ENCODE data around the gene NEXN. TPM values are rescaled to one million over a fixed set of nuclear protein-coding genes. Genes with fewer than 3 reads are reported as not detected.

NEXN gene
- polyA plus RNA-seq, result 10 to 100 TPM in 1 of 4 donors, 1 to 10 TPM in 3; 4.0 to 11.8 (median 6.8) TPM
- long read RNA-seq, donor 1, result 0 reads
- long read RNA-seq, donor 2, result 0 reads
- long read RNA-seq, donor 3, partial matches to known transcripts, result 0 of 2 reads
- long read RNA-seq, donor 3, other reads (novel, unspliced or antisense), result 0 of 2 reads
- long read RNA-seq, donor 4, result 0 reads
- long read RNA-seq, donor 5, result 0 reads
- long read RNA-seq, donor 6, partial matches to known transcripts, result 0 of 1 reads
- long read RNA-seq, donor 6, other reads (novel, unspliced or antisense), result 0 of 1 reads
- long read RNA-seq, donor 7, result 0 reads
- long read RNA-seq, donor 8, partial matches to known transcripts, result 0 of 1 reads
- long read RNA-seq, donor 8, other reads (novel, unspliced or antisense), result 0 of 1 reads
- long read RNA-seq, donor 9, partial matches to known transcripts, result 0 of 1 reads
- long read RNA-seq, donor 9, other reads (novel, unspliced or antisense), result 0 of 1 reads
- long read RNA-seq, donor 10, partial matches to known transcripts, result 0 of 3 reads
- long read RNA-seq, donor 10, other reads (novel, unspliced or antisense), result 0 of 3 reads

DNA sequence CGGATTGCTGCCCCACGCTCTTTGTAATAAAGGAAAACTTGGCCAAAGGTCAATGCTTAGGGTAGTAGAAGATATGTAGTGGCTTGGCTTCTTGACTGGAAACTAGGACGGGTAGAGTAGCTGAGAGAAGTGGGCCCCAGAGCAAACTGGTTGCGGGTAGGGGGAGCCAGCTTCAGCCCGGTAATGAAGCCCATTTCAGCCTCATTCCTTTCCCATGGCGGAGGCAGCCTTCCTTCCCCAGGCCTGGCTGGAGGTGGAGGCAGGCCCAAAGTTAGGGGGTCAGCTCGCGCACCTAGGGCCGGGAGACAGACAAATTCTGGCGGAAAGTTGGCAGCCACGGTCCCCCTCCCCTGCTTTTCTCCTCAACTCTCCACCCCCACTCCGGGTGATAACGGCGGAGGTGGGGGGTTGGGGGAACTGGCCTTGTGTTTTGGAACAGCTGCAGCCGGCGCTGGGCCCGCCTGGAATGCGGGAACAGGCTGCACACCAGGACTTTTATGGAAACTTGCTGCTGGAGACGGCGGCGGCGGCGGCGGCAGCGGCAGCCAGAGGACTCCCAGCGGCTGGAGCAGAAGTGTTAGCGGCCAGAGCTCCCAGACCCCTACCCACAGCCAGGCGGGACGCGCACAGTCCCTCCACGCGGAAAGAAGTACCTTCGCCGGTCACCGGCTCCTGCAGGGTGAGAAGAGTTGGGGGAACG lies at the start of gene NEXN:
TSS of gene NEXN (plus strand) at position 544 of the 700 bp plus-strand sequence. CDS start 27,483 bp downstream, outside the sequence.
- Histone ChIP-seq H3K4me1 (ENCODE audit: control insufficient read depth in 3 of 3, insufficient read depth in 2 of 3, low read depth in 1 of 3, low read length in 2 of 3) (peaks cover 0 to 5% (median 2%) of the 10 kb centered on the region in 3 donors), H3K36me3 (ENCODE audit: control insufficient read depth in 3 of 3, insufficient read depth in 2 of 3, low read depth in 1 of 3, low read length in 3 of 3) (no peaks in the 10 kb centered on the region), H3K27ac (ENCODE audit: low read depth in 1 of 3, low read length in 2 of 3) (peak within 1 kb of the TSS in 2 of 3 donors; percentile 61 to 90), H3K9me3 (ENCODE audit: control insufficient read depth in 2 of 2, insufficient read depth in 1 of 2, low read depth in 1 of 2, low read length in 1 of 2) (peaks cover 0 to 2% of the 10 kb centered on the region in 2 donors), H3K27me3 (ENCODE audit: control insufficient read depth in 3 of 3, insufficient read depth in 3 of 3, low read length in 3 of 3) (no peaks in the 10 kb centered on the region), H3K4me3 (ENCODE audit: low read depth in 1 of 3, low read length in 3 of 3) (peak within 1 kb of the TSS; percentile 52 to 65 (median 62))
- FAIRE-seq, result no peak
- 6 to 19% (median 8%) methylated on average over 28 to 36 of the region's 36 CpGs for WGBS, 3 donors
- peak; percentile 72 to 80 for DNase-seq

DNA sequence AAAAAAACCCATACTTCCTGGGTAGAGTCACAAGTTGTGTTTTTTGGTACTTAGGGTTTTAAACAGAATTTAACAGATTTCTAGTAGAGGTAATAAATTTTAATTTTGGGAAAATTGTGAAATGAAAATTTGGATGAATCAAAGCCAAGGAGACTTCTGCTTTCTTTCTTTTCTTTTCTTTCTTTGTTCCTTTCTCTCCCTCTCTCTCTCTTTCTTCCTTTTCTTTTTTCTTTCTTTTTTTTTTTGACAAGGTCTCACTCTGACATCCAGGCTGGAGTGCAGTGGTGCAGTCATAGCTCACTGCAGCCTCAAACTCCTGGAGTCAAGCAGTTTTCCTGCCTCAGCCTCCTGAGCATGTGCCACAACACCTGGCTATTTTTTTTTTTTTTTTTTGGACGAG lies 46.9 kb upstream of the NEXN start:
- Histone ChIP-seq H3K36me3 (ENCODE audit: control insufficient read depth in 3 of 3, insufficient read depth in 2 of 3, low read depth in 1 of 3, low read length in 3 of 3) (peaks cover 0 to 21% (median 5%) of the 10 kb centered on the region in 3 donors), H3K9me3 (ENCODE audit: control insufficient read depth in 2 of 2, insufficient read depth in 1 of 2, low read depth in 1 of 2, low read length in 1 of 2) (no peaks in the 10 kb centered on the region), H3K4me1 (ENCODE audit: control insufficient read depth in 3 of 3, insufficient read depth in 2 of 3, low read depth in 1 of 3, low read length in 2 of 3) (no peaks in the 10 kb centered on the region), H3K4me3 (ENCODE audit: low read depth in 1 of 3, low read length in 3 of 3) (no peak overlapping the region), H3K27me3 (ENCODE audit: control insufficient read depth in 3 of 3, insufficient read depth in 3 of 3, low read length in 3 of 3) (no peaks in the 10 kb centered on the region), H3K27ac (ENCODE audit: low read depth in 1 of 3, low read length in 2 of 3) (no peak overlapping the region)
- WGBS, 3 donors, result 35 to 75% (median 44%) methylated on average over 1 of the region's 1 CpG
- DNase-seq (no peak), FAIRE-seq (peak; percentile 53)

DNA sequence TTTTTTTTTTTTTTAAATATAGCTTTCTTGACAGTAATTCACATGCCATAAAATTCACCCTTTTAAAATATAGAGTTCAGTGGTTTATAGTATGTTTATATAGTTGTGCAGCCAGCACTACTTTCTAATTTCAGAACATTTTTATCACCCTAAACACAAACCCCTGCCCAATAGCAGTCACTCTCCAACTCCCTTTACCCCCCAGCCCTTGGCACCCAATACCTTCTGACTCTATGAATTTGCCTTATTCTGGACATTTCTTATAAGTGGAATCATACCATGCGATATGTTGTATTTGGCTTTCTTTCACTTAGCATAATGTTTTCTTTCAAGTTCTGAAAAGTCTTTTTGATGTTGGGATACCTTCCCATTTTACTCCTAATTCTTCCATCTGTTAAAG lies 42.5 kb upstream of the NEXN start:
- H3K4me3 ChIP-seq (ENCODE audit: low read depth in 1 of 3, low read length in 3 of 3), result no peak overlapping the region
- WGBS, 3 donors, result 93 to 100% (median 100%) methylated on average over 1 of the region's 1 CpG
- FAIRE-seq (no peak), DNase-seq (no peak)
- H3K27me3 ChIP-seq (ENCODE audit: control insufficient read depth in 3 of 3, insufficient read depth in 3 of 3, low read length in 3 of 3), result no peaks in the 10 kb centered on the region
- no peaks in the 10 kb centered on the region for H3K4me1 ChIP-seq (ENCODE audit: control insufficient read depth in 3 of 3, insufficient read depth in 2 of 3, low read depth in 1 of 3, low read length in 2 of 3)
- H3K36me3 ChIP-seq (ENCODE audit: control insufficient read depth in 3 of 3, insufficient read depth in 2 of 3, low read depth in 1 of 3, low read length in 3 of 3), result peaks cover 0 to 11% (median 4%) of the 10 kb centered on the region in 3 donors
- no peaks in the 10 kb centered on the region for H3K9me3 ChIP-seq (ENCODE audit: control insufficient read depth in 2 of 2, insufficient read depth in 1 of 2, low read depth in 1 of 2, low read length in 1 of 2)
- no peak overlapping the region for H3K27ac ChIP-seq (ENCODE audit: low read depth in 1 of 3, low read length in 2 of 3)

DNA sequence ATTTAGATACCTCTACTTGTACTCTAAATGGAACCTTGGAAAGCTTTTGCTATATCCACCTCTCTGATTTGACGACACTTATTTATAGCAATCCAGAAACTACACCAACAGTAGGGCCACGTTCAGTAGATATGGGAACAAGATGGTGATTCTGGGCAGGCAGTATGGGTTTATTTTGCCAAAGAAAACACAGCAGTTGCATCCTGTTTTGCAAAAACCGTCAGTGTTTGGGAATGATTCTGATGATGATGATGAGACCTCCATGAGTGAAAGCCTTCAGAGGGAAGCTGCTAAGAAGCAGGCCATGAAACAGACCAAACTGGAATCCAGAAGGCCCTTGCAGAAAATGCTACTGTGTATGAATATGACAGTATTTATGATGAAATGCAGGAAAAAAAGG lies 41.5 kb upstream of the NEXN start:
- Histone ChIP-seq H3K4me3 (ENCODE audit: low read depth in 1 of 3, low read length in 3 of 3) (no peak overlapping the region), H3K4me1 (ENCODE audit: control insufficient read depth in 3 of 3, insufficient read depth in 2 of 3, low read depth in 1 of 3, low read length in 2 of 3) (no peaks in the 10 kb centered on the region), H3K27ac (ENCODE audit: low read depth in 1 of 3, low read length in 2 of 3) (no peak overlapping the region), H3K27me3 (ENCODE audit: control insufficient read depth in 3 of 3, insufficient read depth in 3 of 3, low read length in 3 of 3) (no peaks in the 10 kb centered on the region), H3K9me3 (ENCODE audit: control insufficient read depth in 2 of 2, insufficient read depth in 1 of 2, low read depth in 1 of 2, low read length in 1 of 2) (no peaks in the 10 kb centered on the region), H3K36me3 (ENCODE audit: control insufficient read depth in 3 of 3, insufficient read depth in 2 of 3, low read depth in 1 of 3, low read length in 3 of 3) (peaks cover 0 to 10% (median 4%) of the 10 kb centered on the region in 3 donors)
- 80 to 94% (median 91%) methylated on average over 3 of the region's 3 CpGs for WGBS, 3 donors
- FAIRE-seq, result no peak
- no peak for DNase-seq

DNA sequence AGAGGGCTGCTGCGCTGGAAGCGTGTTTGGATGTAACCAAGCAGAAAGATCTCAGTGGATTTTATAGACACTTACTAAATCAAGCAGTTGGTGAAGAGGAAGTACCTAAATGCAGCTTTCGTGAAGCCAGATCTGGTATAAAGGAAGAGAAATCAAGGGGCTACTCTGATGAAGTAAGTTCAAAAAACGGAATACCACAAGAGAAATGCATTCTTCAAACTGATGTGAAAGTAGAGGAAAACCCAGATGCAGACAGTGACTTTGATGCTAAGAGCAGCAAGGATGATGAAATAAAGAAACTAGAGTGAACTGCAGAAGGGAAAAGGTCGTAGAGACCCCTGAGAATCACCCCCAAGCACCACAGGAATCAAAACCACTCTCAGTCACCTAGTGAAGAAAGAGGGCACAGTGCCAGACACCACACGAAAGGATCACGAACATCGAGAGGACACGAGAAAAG lies 40.8 kb upstream of the NEXN start:
- no peaks in the 10 kb centered on the region for H3K27me3 ChIP-seq (ENCODE audit: control insufficient read depth in 3 of 3, insufficient read depth in 3 of 3, low read length in 3 of 3)
- H3K9me3 ChIP-seq (ENCODE audit: control insufficient read depth in 2 of 2, insufficient read depth in 1 of 2, low read depth in 1 of 2, low read length in 1 of 2), result no peaks in the 10 kb centered on the region
- FAIRE-seq (no peak), DNase-seq (no peak)
- H3K4me3 ChIP-seq (ENCODE audit: low read depth in 1 of 3, low read length in 3 of 3), result no peak overlapping the region
- WGBS, 3 donors, result 76 to 84% (median 82%) methylated on average over 9 of the region's 9 CpGs
- H3K27ac ChIP-seq (ENCODE audit: low read depth in 1 of 3, low read length in 2 of 3), result no peak overlapping the region
- H3K4me1 ChIP-seq (ENCODE audit: control insufficient read depth in 3 of 3, insufficient read depth in 2 of 3, low read depth in 1 of 3, low read length in 2 of 3), result no peaks in the 10 kb centered on the region
- peaks cover 0 to 11% (median 4%) of the 10 kb centered on the region in 3 donors for H3K36me3 ChIP-seq (ENCODE audit: control insufficient read depth in 3 of 3, insufficient read depth in 2 of 3, low read depth in 1 of 3, low read length in 3 of 3)

DNA sequence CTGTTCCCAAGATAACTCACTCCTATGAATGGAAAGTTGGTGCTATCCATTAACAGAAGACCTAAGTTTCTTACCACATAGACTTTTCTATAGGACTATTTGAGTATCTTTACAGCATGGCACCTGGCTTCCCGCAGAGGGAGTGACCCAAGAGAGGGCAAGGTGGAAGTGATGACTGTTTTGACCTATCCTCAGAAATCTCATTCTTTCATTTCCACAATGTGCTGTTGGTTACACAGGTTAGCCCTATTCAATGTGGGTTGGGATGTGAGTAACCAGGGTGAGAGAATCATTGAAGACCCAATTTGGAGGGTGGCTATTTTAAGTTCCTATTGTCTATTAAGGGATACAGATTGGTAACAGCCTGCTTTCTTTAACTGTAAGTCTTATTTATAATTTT lies 38.3 kb upstream of the NEXN start:
- FAIRE-seq (no peak), DNase-seq (no peak)
- no peak overlapping the region for H3K27ac ChIP-seq (ENCODE audit: low read depth in 1 of 3, low read length in 2 of 3)
- H3K4me1 ChIP-seq (ENCODE audit: control insufficient read depth in 3 of 3, insufficient read depth in 2 of 3, low read depth in 1 of 3, low read length in 2 of 3), result no peaks in the 10 kb centered on the region
- no peak overlapping the region for H3K4me3 ChIP-seq (ENCODE audit: low read depth in 1 of 3, low read length in 3 of 3)
- H3K9me3 ChIP-seq (ENCODE audit: control insufficient read depth in 2 of 2, insufficient read depth in 1 of 2, low read depth in 1 of 2, low read length in 1 of 2), result peaks cover 0 to 2% of the 10 kb centered on the region in 2 donors
- H3K36me3 ChIP-seq (ENCODE audit: control insufficient read depth in 3 of 3, insufficient read depth in 2 of 3, low read depth in 1 of 3, low read length in 3 of 3), result peaks cover 0 to 3% (median 2%) of the 10 kb centered on the region in 3 donors
- WGBS, 3 donors, result 90 to 100% (median 96%) methylated on average over 1 of the region's 1 CpG
- H3K27me3 ChIP-seq (ENCODE audit: control insufficient read depth in 3 of 3, insufficient read depth in 3 of 3, low read length in 3 of 3), result no peaks in the 10 kb centered on the region

DNA sequence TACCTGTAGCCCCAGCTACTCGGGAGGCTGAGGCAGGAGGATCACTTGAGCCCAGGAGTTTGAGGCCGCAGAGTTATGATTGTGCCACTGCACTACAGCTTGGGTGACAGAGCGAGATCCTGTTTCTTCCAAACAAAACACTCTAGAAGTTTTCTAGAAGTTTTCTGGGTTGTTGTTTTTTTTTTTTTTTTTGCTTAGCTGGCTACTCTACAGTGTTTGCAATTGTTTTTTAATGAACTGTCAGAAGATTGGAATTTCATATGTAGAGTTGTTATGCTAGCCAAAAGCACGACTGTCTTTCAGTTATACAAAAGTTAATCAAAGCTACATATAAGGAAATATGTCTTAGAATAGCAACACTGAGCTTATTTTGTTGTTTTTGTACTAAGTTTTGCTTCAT lies 30.9 kb upstream of the NEXN start:
- Histone ChIP-seq H3K4me1 (ENCODE audit: control insufficient read depth in 3 of 3, insufficient read depth in 2 of 3, low read depth in 1 of 3, low read length in 2 of 3) (no peaks in the 10 kb centered on the region), H3K36me3 (ENCODE audit: control insufficient read depth in 3 of 3, insufficient read depth in 2 of 3, low read depth in 1 of 3, low read length in 3 of 3) (peaks cover 0 to 3% (median 0%) of the 10 kb centered on the region in 3 donors), H3K9me3 (ENCODE audit: control insufficient read depth in 2 of 2, insufficient read depth in 1 of 2, low read depth in 1 of 2, low read length in 1 of 2) (peaks cover 0 to 2% of the 10 kb centered on the region in 2 donors), H3K4me3 (ENCODE audit: low read depth in 1 of 3, low read length in 3 of 3) (no peak overlapping the region), H3K27me3 (ENCODE audit: control insufficient read depth in 3 of 3, insufficient read depth in 3 of 3, low read length in 3 of 3) (no peaks in the 10 kb centered on the region), H3K27ac (ENCODE audit: low read depth in 1 of 3, low read length in 2 of 3) (no peak overlapping the region)
- 84 to 98% (median 92%) methylated on average over 4 of the region's 4 CpGs for WGBS, 3 donors
- DNase-seq (no peak), FAIRE-seq (no peak)

DNA sequence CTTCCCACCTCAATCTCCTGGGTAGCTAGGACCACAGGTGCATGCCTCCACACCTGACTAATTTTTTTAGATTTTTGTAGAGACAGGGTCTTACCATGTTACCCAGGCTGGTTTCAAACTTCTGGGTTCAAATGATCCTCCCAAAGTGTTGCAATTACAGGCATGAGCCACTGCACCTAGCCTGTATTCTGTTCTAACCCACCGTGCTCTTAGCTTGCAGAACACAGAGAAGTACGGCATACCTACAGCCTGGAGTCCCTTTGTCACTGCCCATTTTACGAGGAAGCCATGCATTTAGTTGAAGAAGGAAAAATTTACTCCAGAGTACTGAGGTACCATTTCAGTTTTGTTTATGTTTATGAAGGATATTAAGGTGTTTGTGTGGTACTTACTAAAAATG lies 29.7 kb upstream of the NEXN start:
- no peak overlapping the region for H3K4me3 ChIP-seq (ENCODE audit: low read depth in 1 of 3, low read length in 3 of 3)
- WGBS, 3 donors, result 93 to 96% (median 96%) methylated on average over 3 of the region's 3 CpGs
- H3K27ac ChIP-seq (ENCODE audit: low read depth in 1 of 3, low read length in 2 of 3), result no peak overlapping the region
- H3K4me1 ChIP-seq (ENCODE audit: control insufficient read depth in 3 of 3, insufficient read depth in 2 of 3, low read depth in 1 of 3, low read length in 2 of 3), result no peaks in the 10 kb centered on the region
- no peaks in the 10 kb centered on the region for H3K27me3 ChIP-seq (ENCODE audit: control insufficient read depth in 3 of 3, insufficient read depth in 3 of 3, low read length in 3 of 3)
- no peak for FAIRE-seq
- peaks cover 0 to 3% (median 0%) of the 10 kb centered on the region in 3 donors for H3K36me3 ChIP-seq (ENCODE audit: control insufficient read depth in 3 of 3, insufficient read depth in 2 of 3, low read depth in 1 of 3, low read length in 3 of 3)
- peaks cover 0 to 2% of the 10 kb centered on the region in 2 donors for H3K9me3 ChIP-seq (ENCODE audit: control insufficient read depth in 2 of 2, insufficient read depth in 1 of 2, low read depth in 1 of 2, low read length in 1 of 2)
- DNase-seq, result no peak

All from small intestine (tissue), 16 donors.